Epidermal melanocyte (primary cell): Measurements from ENCODE around the gene PRL.

Experiments used
- DNase-seq: peaks from one replicate; pipeline ENCODE4 v3.0.0; 2011; ENCODE audit warnings: low spot score; ENCODE audit not compliant: insufficient read length

PRL gene

GRCh38 chr6:22296936-22297335, at the start of gene PRL:
Gene PRL, minus strand, starts transcription at chr6:22297036. Its CDS starts 54 bp downstream, at chr6:22296982.
- DNase-seq, result no peak

- DNase-seq, result no peak
Observed at GRCh38 chr6:22343864-22344263, 47.0 kb upstream of the PRL start.

- no peak for DNase-seq
Observed at GRCh38 chr6:22334778-22335177, 37.9 kb upstream of the PRL start.

- DNase-seq, result no peak
Observed at GRCh38 chr6:22333802-22334201, 37.0 kb upstream of the PRL start.

GRCh38 chr6:22332711-22333110, 35.9 kb upstream of the PRL start:
- no peak for DNase-seq

GRCh38 chr6:22332216-22332615, 35.4 kb upstream of the PRL start:
- no peak for DNase-seq

GRCh38 chr6:22330941-22331340, 34.1 kb upstream of the PRL start:
- no peak for DNase-seq

- no peak for DNase-seq
Observed at GRCh38 chr6:22328474-22328873, 31.6 kb upstream of the PRL start.

- no peak for DNase-seq
Observed at GRCh38 chr6:22327881-22328280, 31.0 kb upstream of the PRL start.

GRCh38 chr6:22326500-22326899, 29.7 kb upstream of the PRL start:
- no peak for DNase-seq

GRCh38 chr6:22325481-22325880, 28.6 kb upstream of the PRL start:
- DNase-seq, result no peak

GRCh38 chr6:22323848-22324247, 27.0 kb upstream of the PRL start:
- DNase-seq, result no peak

GRCh38 chr6:22322103-22323030, 25.5 kb upstream of the PRL start:
- no peak for DNase-seq

GRCh38 chr6:22320750-22321149, 23.9 kb upstream of the PRL start:
- no peak for DNase-seq

- no peak for DNase-seq
Observed at GRCh38 chr6:22318404-22318803, 21.6 kb upstream of the PRL start.

- DNase-seq, result no peak
Observed at GRCh38 chr6:22313796-22314195, 17.0 kb upstream of the PRL start.

- no peak for DNase-seq
Observed at GRCh38 chr6:22308939-22309338, 12.1 kb upstream of the PRL start.

GRCh38 chr6:22306741-22307466, 10.1 kb upstream of the PRL start:
- no peak for DNase-seq

GRCh38 chr6:22302838-22303237, 6.0 kb upstream of the PRL start:
- DNase-seq, result no peak

GRCh38 chr6:22300273-22300998, 3.6 kb upstream of the PRL start:
- no peak for DNase-seq

- no peak for DNase-seq
Observed at GRCh38 chr6:22298475-22298890, 1.6 kb upstream of the PRL start.

GRCh38 chr6:22296067-22296466, 769 bp downstream of the PRL start:
- no peak for DNase-seq
